GM12878 (cell line): ENCODE results near the gene TSSK2. TPM values are rescaled to one million over a fixed set of nuclear protein-coding genes. Genes with fewer than 3 reads are reported as not detected.

ENCODE experiments used
- ATAC-seq: fragments of 200-7000 bp; cut with Tn5 transposase; 3 replicates; pipeline ENCODE4 v1.9.1; 2020; ENCODE audit warnings: mild to moderate bottlenecking, moderate library complexity
- BruUV-seq: library from RNA; stranded (reverse); fragments of 400-500 nt; replicated peaks from 2 replicates; lab custom pipeline; 2021; lab: Mats Ljungman, UMichigan
- CTCF ChIA-PET: fragments of 300-600 bp; sonication (Branson Sonifier 250); formaldehyde crosslinking; extraction: SDS; loops from one replicate; lab custom pipeline; 2021; ENCODE audit warnings: inconsistent platforms; lab: Yijun Ruan, JAX
- POLR2A ChIA-PET: fragments of 350-600 bp; formaldehyde crosslinking; extraction: SDS; loops from one replicate; lab custom pipeline; 2021; ENCODE audit warnings: inconsistent platforms; lab: Charles Lee
- RAD21 ChIA-PET: fragments of 300-600 bp; sonication (Branson Sonifier 250); formaldehyde crosslinking; loops from one replicate; lab custom pipeline; 2023; ENCODE audit warnings: antibody characterized with exemption; ENCODE audit not compliant: unreplicated experiment; lab: Charles Lee
- SMC1A ChIA-PET: fragments of 300-600 bp; sonication (Branson Sonifier 250); formaldehyde crosslinking; loops from one replicate; lab custom pipeline; 2023; ENCODE audit not compliant: unreplicated experiment, uncharacterized antibody; lab: Charles Lee
- DNase-seq: peaks from one replicate; pipeline ENCODE4 v3.0.0-alpha.2; 2011; ENCODE audit warnings: low read depth, low spot score
- FAIRE-seq: peaks from 3 replicates; lab custom pipeline; 2011; peaks lifted over from hg19 to GRCh38; lab: Jason Lieb, UNC
- H2AFZ ChIP-seq: 2 replicates; pipeline ENCODE4 v1.6.0; 2011; ENCODE audit warnings: low read depth, low read length, control low read depth; ENCODE audit not compliant: control insufficient read depth
- H3K27ac ChIP-seq: 2 replicates; pipeline ENCODE4 v1.5.1; 2011; ENCODE audit warnings: control low read depth; ENCODE audit not compliant: control insufficient read depth, insufficient read depth
- H3K27me3 ChIP-seq, 2 experiments: replicated peaks in 1 of 2; 2 replicates each; pipeline versions ENCODE4 v1.6.0 to v1.6.1; 2011; ENCODE audit warnings: low read length in 1 of 2; ENCODE audit not compliant: control insufficient read depth in 2 of 2, insufficient read depth in 2 of 2
- H3K36me3 ChIP-seq, 2 experiments: 2 replicates each; pipeline ENCODE4 v1.5.1; 2011; ENCODE audit warnings: low read length in 1 of 2; ENCODE audit not compliant: control insufficient read depth in 2 of 2, insufficient read depth in 2 of 2
- H3K4me1 ChIP-seq: 2 replicates; pipeline ENCODE4 v1.6.1; 2011; ENCODE audit warnings: mild to moderate bottlenecking, low read length, moderate library complexity, mixed read lengths; ENCODE audit not compliant: control insufficient read depth, insufficient read depth
- H3K4me2 ChIP-seq: 2 replicates; pipeline ENCODE4 v1.6.0; 2011; ENCODE audit warnings: control low read depth; ENCODE audit not compliant: control insufficient read depth, insufficient read depth
- H3K4me3 ChIP-seq: fragments of 200-600 bp; sonication (generic); 2 replicates; pipeline ENCODE4 v1.5.1; 2016
- H3K79me2 ChIP-seq: 2 replicates; pipeline ENCODE4 v1.6.0; 2011; ENCODE audit warnings: low read length; ENCODE audit not compliant: control insufficient read depth, insufficient read depth
- H3K9ac ChIP-seq: 2 replicates; pipeline ENCODE4 v1.8.0; 2011; ENCODE audit warnings: low read length, control low read depth, mixed read lengths; ENCODE audit not compliant: control insufficient read depth, insufficient read depth
- H3K9me3 ChIP-seq: replicated peaks from 3 replicates; pipeline ENCODE4 v1.5.1; 2011; ENCODE audit warnings: mild to moderate bottlenecking, low read length; ENCODE audit not compliant: control insufficient read depth, insufficient read depth
- H4K20me1 ChIP-seq: 2 replicates; pipeline ENCODE4 v1.6.0; 2011; ENCODE audit not compliant: control insufficient read depth, insufficient read depth
- EED ChIP-seq: sonication (generic); IDR thresholded peaks from 2 replicates; pipeline ENCODE4 v1.6.1; 2016; ENCODE audit warnings: antibody characterized with exemption, low read depth
- GATAD2B ChIP-seq: fragments of 450-650 bp; conservative IDR thresholded peaks from 2 replicates; pipeline ENCODE4 v1.6.1; 2017; ENCODE audit warnings: low read depth, mild to moderate bottlenecking, moderate library complexity
- IRF3 ChIP-seq: fragments of 450-650 bp; IDR thresholded peaks from 2 replicates; pipeline ENCODE4 v1.6.1; 2014; ENCODE audit warnings: mild to moderate bottlenecking
- KDM1A ChIP-seq: fragments of 200-600 bp; sonication (generic); IDR thresholded peaks from 2 replicates; pipeline ENCODE4 v1.6.1; 2016; ENCODE audit warnings: borderline replicate concordance
- NFYA ChIP-seq: IDR thresholded peaks from 2 replicates; pipeline ENCODE4 v1.6.1; 2011; ENCODE audit warnings: low read depth, mild to moderate bottlenecking, low read length, improper control_type of control experiment, borderline replicate concordance
- WGBS: methylation state at CpG from one replicate; pipeline ENCODE4 v1.1.6; 2016; ENCODE audit warnings: low lambda C conversion rate; ENCODE audit not compliant: insufficient replicate concordance, insufficient coverage; ENCODE audit errors: missing lambda C conversion rate; 5-methylcytosine and 5-hydroxymethylcytosine counted together
- in situ Hi-C: fragments of 300-500 bp; cut with MboI; formaldehyde crosslinking; loops from 9 replicates; pipeline ENCODE4 v1.14.3; 2018; ENCODE audit warnings: mixed read lengths
- intact Hi-C: fragments of 100-400 bp; cut with micrococcal nuclease; formaldehyde crosslinking; loops from one replicate; pipeline ENCODE4 v1.14.2; 2022; ENCODE audit not compliant: unreplicated experiment
- polyA plus RNA-seq, 11 experiments: library from polyadenylated mRNA; depleted of rRNA in 4 of 11; unstranded in 6 of 11; stranded (reverse) in 5 of 11; fragments of >200 nt; fragmentation: Nextera tagmentation in 4 of 11; fragmentation: Illumina TruSeq in 1 of 11; extraction: Ambion mirVana in 4 of 11; extraction: Trizol in 1 of 11; gene quantifications; 1 replicate in 1 of 11; 2 replicates in 10 of 11; pipeline versions ENCODE4 v1.2.1 to v1.2.3, GENCODE V29; 2011 to 2016; ENCODE audit warnings: inconsistent platforms in 2 of 11, missing spikeins in 2 of 11, low read depth in 1 of 11
- total RNA-seq, 4 experiments: library from RNA; depleted of rRNA in 3 of 4; stranded (reverse); fragments of >200 nt in 3 of 4; fragmentation: Illumina TruSeq in 1 of 4; extraction: Trizol in 1 of 4; gene quantifications; 2 replicates each; pipeline versions ENCODE4 v1.2.1 to v1.2.3, GENCODE V29; 2013 to 2021
- TF ChIP-seq, protein P1 (sequence below): fragments of 450-650 bp; formaldehyde crosslinking; IDR thresholded peaks from 2 replicates; pipeline ENCODE4 v1.4.0; 2022; ENCODE audit warnings: mild to moderate bottlenecking, moderate library complexity

Gene TSSK2
- total and polyA plus RNA-seq, 10 of the 15 experiments (the other 5 are each of a cell fraction or from before 2014, with no cell fraction given) = 0.03 to 0.17 TPM; not detected in 8

DNA sequence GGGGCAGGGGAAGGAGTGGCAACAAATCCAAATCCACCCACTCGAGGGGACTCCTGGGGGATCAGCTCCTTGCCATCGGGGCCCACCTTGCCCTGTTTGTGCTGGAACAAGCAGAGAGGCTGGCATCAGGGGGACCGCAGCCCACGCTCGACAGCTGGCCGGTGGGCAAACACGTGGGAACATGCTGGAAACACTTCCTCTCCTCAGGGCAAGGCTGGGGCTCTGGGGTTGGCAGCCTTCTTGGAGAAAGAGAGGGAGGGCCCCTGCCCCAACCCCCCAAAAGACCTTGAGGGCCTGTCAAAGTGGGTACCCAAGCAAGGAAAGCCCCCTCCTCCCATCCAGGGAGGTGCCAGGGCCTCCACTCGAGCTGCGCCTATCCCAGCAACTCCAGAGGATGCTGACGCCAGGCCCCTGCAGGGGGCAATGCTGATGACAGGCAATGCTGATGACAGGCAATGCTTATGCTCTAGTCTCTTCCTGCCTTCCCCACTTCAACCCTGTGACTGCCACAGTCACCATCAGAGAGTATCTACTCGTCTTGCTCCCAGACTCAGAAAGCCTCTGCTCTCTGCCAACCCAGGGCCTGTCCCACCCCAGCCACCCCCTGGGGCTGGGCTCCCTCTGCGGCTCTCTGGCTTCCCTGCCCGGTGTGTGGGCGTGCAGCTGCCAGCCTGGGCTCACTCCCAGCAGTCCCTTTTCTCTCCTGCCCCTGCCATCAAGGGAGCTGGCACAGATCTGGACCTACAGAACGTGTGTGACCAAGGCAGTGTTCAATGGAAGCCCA lies 7.3 kb downstream of the TSSK2 start:
- Histone ChIP-seq H3K79me2 (peaks cover 4% of the 10 kb centered on the region), H3K9me3 (no peaks in the 10 kb centered on the region), H3K4me3 (no peak overlapping the region), H2AFZ (no peak overlapping the region), H3K36me3 (peaks cover 14 to 23% of the 10 kb centered on the region in 2 experiments), H3K4me2 (no peak overlapping the region), H4K20me1 (no peaks in the 10 kb centered on the region), H3K27me3 (no peaks in the 10 kb centered on the region), H3K27ac (no peak overlapping the region), H3K4me1 (peaks cover 4% of the 10 kb centered on the region), H3K9ac (no peak overlapping the region)
- POLR2A ChIA-PET = no interaction called here
- RAD21 ChIA-PET = no interaction called here
- no TSS peak for BruUV-seq
- WGBS = 89% methylated on average over 15 of the region's 15 CpGs
- ATAC-seq = no peak
- SMC1A ChIA-PET = no interaction called here
- in situ Hi-C loops (no loop called here), intact Hi-C loops (no loop called here)
- DNase-seq = no peak
- TF ChIP-seq, protein P1, sequence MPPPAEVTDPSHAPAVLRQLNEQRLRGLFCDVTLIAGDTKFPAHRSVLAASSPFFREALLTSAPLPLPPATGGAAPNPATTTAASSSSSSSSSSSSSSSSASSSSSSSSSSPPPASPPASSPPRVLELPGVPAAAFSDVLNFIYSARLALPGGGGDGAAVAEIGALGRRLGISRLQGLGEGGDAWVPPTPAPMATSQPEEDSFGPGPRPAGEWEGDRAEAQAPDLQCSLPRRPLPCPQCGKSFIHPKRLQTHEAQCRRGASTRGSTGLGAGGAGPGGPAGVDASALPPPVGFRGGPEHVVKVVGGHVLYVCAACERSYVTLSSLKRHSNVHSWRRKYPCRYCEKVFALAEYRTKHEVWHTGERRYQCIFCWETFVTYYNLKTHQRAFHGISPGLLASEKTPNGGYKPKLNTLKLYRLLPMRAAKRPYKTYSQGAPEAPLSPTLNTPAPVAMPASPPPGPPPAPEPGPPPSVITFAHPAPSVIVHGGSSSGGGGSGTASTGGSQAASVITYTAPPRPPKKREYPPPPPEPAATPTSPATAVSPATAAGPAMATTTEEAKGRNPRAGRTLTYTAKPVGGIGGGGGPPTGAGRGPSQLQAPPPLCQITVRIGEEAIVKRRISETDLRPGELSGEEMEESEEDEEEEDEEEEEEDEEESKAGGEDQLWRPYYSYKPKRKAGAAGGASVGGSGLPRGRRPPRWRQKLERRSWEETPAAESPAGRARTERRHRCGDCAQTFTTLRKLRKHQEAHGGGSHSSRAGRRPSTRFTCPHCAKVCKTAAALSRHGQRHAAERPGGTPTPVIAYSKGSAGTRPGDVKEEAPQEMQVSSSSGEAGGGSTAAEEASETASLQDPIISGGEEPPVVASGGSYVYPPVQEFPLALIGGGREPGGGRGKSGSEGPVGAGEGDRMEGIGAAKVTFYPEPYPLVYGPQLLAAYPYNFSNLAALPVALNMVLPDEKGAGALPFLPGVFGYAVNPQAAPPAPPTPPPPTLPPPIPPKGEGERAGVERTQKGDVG (CRISPR knock-in tag) = no peak
- no peak for TF ChIP-seq NFYA
- TF ChIP-seq KDM1A = no peak
- no peak for TF ChIP-seq IRF3
- no peak for TF ChIP-seq GATAD2B
- no peak for TF ChIP-seq EED
- FAIRE-seq = no peak
- CTCF ChIA-PET = no interaction called here
